ENCODE measurements around the gene CEMIP2.

- TF ChIP-seq POLR2A (IDR thresholded peaks at IDR 0.05; ENCODE audit: low read length) (no peak), GATA1 (IDR thresholded peaks at IDR 0.05; ENCODE audit: low read depth, low read length) (no peak)
These were observed 58.1 kb downstream of the CEMIP2 start for GRCh38 chr9:71710201-71710600.

Data from erythroblast (primary cell).